ENCODE measurements around the gene HDGFL1.

DNA sequence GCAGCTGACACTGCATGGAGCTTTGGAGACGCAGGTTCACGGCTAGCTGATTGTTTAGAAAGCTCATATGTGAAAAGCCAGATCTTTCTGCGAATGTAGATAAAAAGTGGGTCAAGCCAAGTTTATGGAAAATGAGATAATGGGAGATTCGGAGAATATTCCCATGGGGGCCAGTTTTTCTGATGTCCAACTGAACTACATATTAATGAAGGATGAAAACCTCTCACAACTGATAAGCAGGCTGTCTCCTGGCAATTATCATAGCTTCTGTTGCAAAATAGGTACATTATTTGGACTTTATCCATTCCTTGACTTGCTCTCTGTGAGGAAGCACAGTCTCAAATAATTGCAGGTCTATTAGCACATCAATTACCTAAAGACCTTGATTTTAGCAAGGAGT, 21.1 kb downstream of the HDGFL1 start:
- TF ChIP-seq ZFP30 (CRISPR knock-in tag; IDR thresholded peaks at IDR 0.05) (no peak), PPARA (CRISPR knock-in tag; IDR thresholded peaks at IDR 0.05; ENCODE audit: borderline replicate concordance) (no peak), TCF4 (CRISPR knock-in tag; IDR thresholded peaks at IDR 0.05; ENCODE audit: borderline replicate concordance) (peak; percentile 92)
- TF ChIP-seq, protein P1, sequence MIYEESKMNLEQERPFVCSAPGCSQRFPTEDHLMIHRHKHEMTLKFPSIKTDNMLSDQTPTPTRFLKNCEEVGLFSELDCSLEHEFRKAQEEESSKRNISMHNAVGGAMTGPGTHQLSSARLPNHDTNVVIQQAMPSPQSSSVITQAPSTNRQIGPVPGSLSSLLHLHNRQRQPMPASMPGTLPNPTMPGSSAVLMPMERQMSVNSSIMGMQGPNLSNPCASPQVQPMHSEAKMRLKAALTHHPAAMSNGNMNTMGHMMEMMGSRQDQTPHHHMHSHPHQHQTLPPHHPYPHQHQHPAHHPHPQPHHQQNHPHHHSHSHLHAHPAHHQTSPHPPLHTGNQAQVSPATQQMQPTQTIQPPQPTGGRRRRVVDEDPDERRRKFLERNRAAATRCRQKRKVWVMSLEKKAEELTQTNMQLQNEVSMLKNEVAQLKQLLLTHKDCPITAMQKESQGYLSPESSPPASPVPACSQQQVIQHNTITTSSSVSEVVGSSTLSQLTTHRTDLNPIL (CRISPR knock-in tag; IDR thresholded peaks at IDR 0.05; ENCODE audit: low read depth) = peak; percentile 47; the same call in 1 of the 2 replicates
- TF ChIP-seq, protein P2, sequence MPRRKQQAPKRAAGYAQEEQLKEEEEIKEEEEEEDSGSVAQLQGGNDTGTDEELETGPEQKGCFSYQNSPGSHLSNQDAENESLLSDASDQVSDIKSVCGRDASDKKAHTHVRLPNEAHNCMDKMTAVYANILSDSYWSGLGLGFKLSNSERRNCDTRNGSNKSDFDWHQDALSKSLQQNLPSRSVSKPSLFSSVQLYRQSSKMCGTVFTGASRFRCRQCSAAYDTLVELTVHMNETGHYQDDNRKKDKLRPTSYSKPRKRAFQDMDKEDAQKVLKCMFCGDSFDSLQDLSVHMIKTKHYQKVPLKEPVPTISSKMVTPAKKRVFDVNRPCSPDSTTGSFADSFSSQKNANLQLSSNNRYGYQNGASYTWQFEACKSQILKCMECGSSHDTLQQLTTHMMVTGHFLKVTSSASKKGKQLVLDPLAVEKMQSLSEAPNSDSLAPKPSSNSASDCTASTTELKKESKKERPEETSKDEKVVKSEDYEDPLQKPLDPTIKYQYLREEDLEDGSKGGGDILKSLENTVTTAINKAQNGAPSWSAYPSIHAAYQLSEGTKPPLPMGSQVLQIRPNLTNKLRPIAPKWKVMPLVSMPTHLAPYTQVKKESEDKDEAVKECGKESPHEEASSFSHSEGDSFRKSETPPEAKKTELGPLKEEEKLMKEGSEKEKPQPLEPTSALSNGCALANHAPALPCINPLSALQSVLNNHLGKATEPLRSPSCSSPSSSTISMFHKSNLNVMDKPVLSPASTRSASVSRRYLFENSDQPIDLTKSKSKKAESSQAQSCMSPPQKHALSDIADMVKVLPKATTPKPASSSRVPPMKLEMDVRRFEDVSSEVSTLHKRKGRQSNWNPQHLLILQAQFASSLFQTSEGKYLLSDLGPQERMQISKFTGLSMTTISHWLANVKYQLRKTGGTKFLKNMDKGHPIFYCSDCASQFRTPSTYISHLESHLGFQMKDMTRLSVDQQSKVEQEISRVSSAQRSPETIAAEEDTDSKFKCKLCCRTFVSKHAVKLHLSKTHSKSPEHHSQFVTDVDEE (CRISPR knock-in tag; IDR thresholded peaks at IDR 0.05) = peak; percentile 96

Data from SK-N-SH treated with all-trans-retinoic acid at 6 μM for 48 hours (cell line).